Panc1 (cell line): ENCODE measurements around the gene CFAP45.

ENCODE experiments used
- CTCF ChIP-seq: fragments of 450-650 bp; IDR thresholded peaks from 2 replicates; pipeline ENCODE4 v1.5.1; 2017; ENCODE audit warnings: mild to moderate bottlenecking
- POLR2AphosphoS5 ChIP-seq: IDR thresholded peaks from 2 replicates; pipeline ENCODE4 v1.6.1; 2012; ENCODE audit warnings: mild to moderate bottlenecking, low read depth, low read length, moderate library complexity
- REST ChIP-seq, 2 experiments: IDR thresholded peaks; 2 replicates each; pipeline ENCODE4 v1.6.1; 2011 to 2012; ENCODE audit warnings: low read depth in 2 of 2, control low read depth in 1 of 2, low read length in 1 of 2, mild to moderate bottlenecking in 1 of 2, moderate library complexity in 1 of 2; ENCODE audit not compliant: insufficient read depth in 1 of 2
- SIN3A ChIP-seq: IDR thresholded peaks from 2 replicates; pipeline ENCODE4 v1.6.1; 2012; ENCODE audit warnings: low read depth, mild to moderate bottlenecking, low read length, moderate library complexity, borderline replicate concordance; ENCODE audit not compliant: insufficient read depth
- TCF7L2 ChIP-seq: IDR thresholded peaks from 2 replicates; pipeline ENCODE4 v1.6.1; 2011; ENCODE audit warnings: mild to moderate bottlenecking, low read depth, low read length, inconsistent platforms

- TF ChIP-seq CTCF (no peak), REST (IDR thresholded peaks at IDR 0.05; ENCODE audit: insufficient read depth in 1 of 2, low read depth in 2 of 2, low read length in 1 of 2) (no peak), POLR2AphosphoS5 (no peak), TCF7L2 (no peak), SIN3A (no peak)
Measured at GRCh38 chr1:159915571-159916241, 15.7 kb upstream of the CFAP45 start.
